ENCODE results near the gene GPI. TPM values are rescaled to one million over a fixed set of nuclear protein-coding genes. Genes with fewer than 3 reads are reported as not detected.

GPI gene
- 100 to 1,000 TPM; 501 to 600 TPM for total RNA-seq

DNA sequence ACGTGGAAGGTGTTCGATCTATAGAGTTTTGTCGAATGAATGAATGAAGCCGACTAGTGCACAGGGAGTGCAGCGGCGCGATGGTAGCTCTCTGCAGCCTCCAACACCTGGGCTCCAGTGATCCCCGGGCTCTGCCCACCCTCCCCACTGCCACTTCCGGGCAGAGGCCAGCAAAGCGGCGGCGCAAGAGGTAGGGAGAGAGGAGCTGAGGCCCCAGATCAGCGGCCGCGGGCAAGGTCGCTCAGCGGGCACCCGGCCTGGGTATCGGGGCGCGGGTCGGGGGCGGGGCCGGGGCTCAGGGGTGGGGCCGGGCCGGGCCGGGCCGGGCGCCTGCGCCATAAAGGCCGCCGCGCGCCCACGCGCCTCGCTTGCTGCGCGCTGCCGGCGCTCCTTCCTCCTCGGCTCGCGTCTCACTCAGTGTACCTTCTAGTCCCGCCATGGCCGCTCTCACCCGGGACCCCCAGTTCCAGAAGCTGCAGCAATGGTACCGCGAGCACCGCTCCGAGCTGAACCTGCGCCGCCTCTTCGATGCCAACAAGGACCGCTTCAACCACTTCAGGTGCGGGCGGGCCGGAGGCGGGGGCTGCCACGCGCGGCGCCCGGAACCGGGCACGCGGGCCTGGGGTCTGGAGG, at the start of gene GPI:
GPI (plus strand) TSS at position 367 of the 633 bp plus-strand sequence; CDS start at position 438, 71 bp downstream.
- H3K4me1 Mint-ChIP-seq = peaks cover 64% of the 10 kb centered on the region

DNA sequence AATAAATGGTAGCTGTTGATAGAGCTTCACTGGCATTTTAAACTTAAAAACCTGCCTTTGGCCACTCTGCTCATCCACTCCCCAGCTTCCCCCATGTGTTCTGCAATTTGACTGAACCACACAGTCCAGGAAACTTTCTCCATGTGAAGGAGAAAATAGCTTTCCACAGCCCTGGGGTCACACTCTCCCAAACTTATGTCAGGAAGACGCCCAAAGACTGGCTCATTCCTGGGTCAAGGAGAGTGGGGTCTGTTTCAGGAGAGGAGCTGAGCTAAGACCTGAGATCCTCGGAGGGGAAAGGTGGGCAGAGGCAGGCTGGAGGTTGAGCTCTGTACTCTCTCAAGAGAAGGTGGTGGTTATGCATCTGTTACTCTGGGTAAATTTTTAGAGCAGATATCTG, 48.7 kb upstream of the GPI start:
- Mint-ChIP-seq H3K9me3 (ENCODE audit: low read depth) (no peaks in the 10 kb centered on the region), H3K27ac (no peak overlapping the region), H3K27me3 (no peaks in the 10 kb centered on the region), H3K36me3 (no peaks in the 10 kb centered on the region), H3K4me1 (peaks cover 10% of the 10 kb centered on the region), H3K4me3 (no peak overlapping the region)
- CTCF ChIA-PET = interaction anchor here (0.9 kb wide), 1 partner anchor 21 kb away, joined by 4 read pairs; no protein-coding TSS in a partner anchor
- no peak for DNase-seq
- ATAC-seq = no peak

More for the DNA sequence above, at the start of gene GPI:
- DNase-seq (peak; percentile 72), ATAC-seq (peak; percentile 92)
- Mint-ChIP-seq H3K27me3 (no peaks in the 10 kb centered on the region), H3K36me3 (peaks cover 43% of the 10 kb centered on the region), H3K4me3 (peak within 1 kb of the TSS; percentile 99), H3K27ac (peak within 1 kb of the TSS; percentile 92), H3K9me3 (ENCODE audit: low read depth) (no peaks in the 10 kb centered on the region)
- CTCF ChIA-PET = interaction anchor here (0.7 to 2.1 kb wide), 5 partner anchors 13 to 19 kb away, joined by 3 to 8 read pairs (median 3); no protein-coding TSS in a partner anchor

DNA sequence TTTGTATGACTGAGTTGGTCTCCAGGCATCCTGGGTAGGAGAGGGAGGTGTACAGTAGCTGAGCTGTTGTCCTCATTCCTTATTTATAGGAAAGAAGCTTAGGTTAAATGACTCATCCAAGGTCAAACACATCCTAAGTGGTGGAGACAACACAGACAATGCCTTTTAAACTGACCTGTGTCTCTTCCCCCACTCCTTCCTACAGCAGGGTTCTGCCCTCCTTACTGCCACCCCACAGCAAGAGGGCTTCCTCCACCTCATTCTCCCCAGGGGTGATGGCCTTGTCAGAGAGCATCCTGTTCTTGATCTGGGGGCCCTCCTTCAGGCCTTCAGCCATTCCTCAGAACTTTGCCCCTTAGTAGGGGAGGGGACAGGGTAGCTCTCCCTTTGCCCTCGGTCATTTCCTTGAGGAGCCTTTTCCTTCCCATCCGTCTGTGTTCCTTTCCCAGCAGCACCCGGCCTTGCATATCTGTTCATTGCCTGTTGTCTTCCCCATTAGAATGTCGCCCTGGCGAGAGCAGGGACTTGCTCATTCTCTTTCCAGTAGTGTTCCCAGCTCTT, 48.2 kb upstream of the GPI start:
- Mint-ChIP-seq H3K4me3 (no peak overlapping the region), H3K9me3 (ENCODE audit: low read depth) (no peaks in the 10 kb centered on the region), H3K4me1 (peaks cover 10% of the 10 kb centered on the region), H3K27me3 (no peaks in the 10 kb centered on the region), H3K27ac (no peak overlapping the region), H3K36me3 (no peaks in the 10 kb centered on the region)
- CTCF ChIA-PET = interaction anchor here (0.9 kb wide), 1 partner anchor 21 kb away, joined by 4 read pairs; no protein-coding TSS in a partner anchor
- ATAC-seq = no peak
- DNase-seq = no peak

DNA sequence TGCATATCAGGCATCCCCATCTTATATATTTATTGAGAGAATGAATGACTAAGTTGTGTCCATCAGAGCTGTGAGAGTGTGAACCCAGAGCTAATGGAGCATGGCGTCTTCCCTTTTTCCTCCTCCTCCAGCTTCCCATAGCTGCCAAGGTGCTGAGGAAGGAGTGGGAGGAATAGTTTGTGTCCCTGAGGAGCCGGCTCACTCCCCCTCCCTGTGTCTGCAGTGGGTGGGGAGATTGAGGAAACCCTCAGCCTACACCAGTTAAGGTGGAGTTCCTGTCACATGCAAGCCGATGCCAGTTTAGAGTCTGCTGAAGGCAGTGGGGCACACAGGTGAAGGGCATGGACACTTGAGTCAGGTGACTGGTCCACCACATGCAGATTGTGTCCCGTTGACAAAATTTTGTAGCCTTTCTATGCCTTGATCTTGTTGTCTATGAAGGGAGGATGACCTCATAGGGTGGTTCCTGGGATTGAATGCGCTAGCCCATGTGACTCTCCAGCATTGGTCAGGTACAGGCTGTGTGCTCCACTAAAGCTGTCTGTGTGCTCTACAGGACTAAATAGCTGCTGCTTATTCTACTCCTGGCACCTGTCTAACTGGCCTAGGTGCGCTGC, 47.6 kb upstream of the GPI start:
- ATAC-seq (peak; percentile 27), DNase-seq (no peak)
- Mint-ChIP-seq H3K27me3 (no peaks in the 10 kb centered on the region), H3K9me3 (ENCODE audit: low read depth) (no peaks in the 10 kb centered on the region), H3K27ac (no peak overlapping the region), H3K4me3 (no peak overlapping the region), H3K4me1 (peaks cover 10% of the 10 kb centered on the region), H3K36me3 (no peaks in the 10 kb centered on the region)
- CTCF ChIA-PET = no interaction called here

DNA sequence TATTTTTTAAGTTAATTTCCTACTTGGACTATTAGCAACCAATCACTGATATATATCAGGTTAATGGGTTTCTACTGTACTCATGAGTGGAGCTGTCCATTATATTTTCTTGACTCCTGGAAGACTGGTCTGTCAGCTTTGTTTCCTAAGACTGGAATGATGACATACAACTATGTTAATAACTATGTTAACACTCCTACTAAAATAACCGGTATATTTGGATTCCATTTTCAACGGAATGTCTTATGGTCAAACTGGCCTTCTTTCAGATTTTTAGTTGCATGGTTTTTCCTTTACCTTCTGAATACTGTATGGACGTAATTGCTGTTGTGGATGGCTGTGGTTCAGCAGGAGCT, 45.8 kb upstream of the GPI start:
- ATAC-seq (no peak), DNase-seq (no peak)
- H3K27ac Mint-ChIP-seq = no peak overlapping the region
- H3K4me3 Mint-ChIP-seq = no peak overlapping the region
- H3K27me3 Mint-ChIP-seq = no peaks in the 10 kb centered on the region
- CTCF ChIA-PET = interaction anchor here (1.3 kb wide), 1 partner anchor 11 kb away, joined by 3 read pairs; no protein-coding TSS in a partner anchor
- peaks cover 10% of the 10 kb centered on the region for H3K4me1 Mint-ChIP-seq
- no peaks in the 10 kb centered on the region for H3K9me3 Mint-ChIP-seq (ENCODE audit: low read depth)
- no peaks in the 10 kb centered on the region for H3K36me3 Mint-ChIP-seq

DNA sequence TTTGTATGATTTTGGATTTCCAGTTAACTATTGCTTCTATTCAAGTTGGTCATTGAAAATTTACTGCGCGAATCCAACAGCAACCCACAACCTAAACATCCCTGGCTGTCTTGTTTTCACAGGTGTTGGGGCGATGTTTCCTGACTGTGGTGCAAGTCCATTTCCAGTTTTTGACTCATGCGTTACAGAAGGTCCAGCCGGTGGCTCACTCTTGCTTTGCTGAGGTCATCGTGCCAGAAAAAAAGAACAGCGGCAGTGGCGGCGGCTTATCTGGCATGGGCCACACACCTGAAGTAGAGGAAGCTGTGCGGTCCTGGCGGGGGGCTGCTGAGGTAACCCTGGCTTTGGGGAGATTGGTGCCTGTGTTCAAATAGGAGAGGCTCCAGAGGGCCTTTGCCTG, 45.2 kb upstream of the GPI start:
- no peaks in the 10 kb centered on the region for H3K27me3 Mint-ChIP-seq
- CTCF ChIA-PET = interaction anchor here (1.3 kb wide), 1 partner anchor 11 kb away, joined by 3 read pairs; no protein-coding TSS in a partner anchor
- no peak overlapping the region for H3K4me3 Mint-ChIP-seq
- no peak overlapping the region for H3K27ac Mint-ChIP-seq
- DNase-seq (no peak), ATAC-seq (no peak)
- H3K9me3 Mint-ChIP-seq (ENCODE audit: low read depth) = no peaks in the 10 kb centered on the region
- H3K4me1 Mint-ChIP-seq = peaks cover 10% of the 10 kb centered on the region
- no peaks in the 10 kb centered on the region for H3K36me3 Mint-ChIP-seq

DNA sequence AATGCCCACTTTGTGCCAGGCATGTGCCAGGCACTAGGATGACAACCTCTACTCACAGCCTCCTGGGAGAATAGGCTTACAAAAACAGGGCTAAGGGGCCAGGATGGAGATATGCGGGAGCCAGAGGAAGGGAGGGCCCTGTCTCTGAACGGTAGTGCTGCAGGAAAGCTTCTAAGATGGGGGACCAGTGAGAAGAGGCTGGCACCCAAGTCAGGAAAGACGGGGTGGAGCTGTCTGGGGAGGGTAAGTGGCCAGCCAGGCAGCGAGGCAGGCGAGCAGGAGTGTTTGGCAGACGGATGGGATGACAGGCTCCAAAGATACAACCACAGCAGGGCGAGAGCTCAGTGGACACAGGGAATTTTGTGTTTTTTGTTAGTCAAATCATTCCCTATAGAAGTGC, 44.7 kb upstream of the GPI start:
- H3K27me3 Mint-ChIP-seq = no peaks in the 10 kb centered on the region
- H3K36me3 Mint-ChIP-seq = no peaks in the 10 kb centered on the region
- H3K27ac Mint-ChIP-seq = no peak overlapping the region
- DNase-seq = no peak
- H3K9me3 Mint-ChIP-seq (ENCODE audit: low read depth) = no peaks in the 10 kb centered on the region
- H3K4me1 Mint-ChIP-seq = peaks cover 10% of the 10 kb centered on the region
- no peak for ATAC-seq
- CTCF ChIA-PET = interaction anchor here (0.7 kb wide), 1 partner anchor 26 kb away, joined by 3 read pairs; no protein-coding TSS in a partner anchor
- no peak overlapping the region for H3K4me3 Mint-ChIP-seq

DNA sequence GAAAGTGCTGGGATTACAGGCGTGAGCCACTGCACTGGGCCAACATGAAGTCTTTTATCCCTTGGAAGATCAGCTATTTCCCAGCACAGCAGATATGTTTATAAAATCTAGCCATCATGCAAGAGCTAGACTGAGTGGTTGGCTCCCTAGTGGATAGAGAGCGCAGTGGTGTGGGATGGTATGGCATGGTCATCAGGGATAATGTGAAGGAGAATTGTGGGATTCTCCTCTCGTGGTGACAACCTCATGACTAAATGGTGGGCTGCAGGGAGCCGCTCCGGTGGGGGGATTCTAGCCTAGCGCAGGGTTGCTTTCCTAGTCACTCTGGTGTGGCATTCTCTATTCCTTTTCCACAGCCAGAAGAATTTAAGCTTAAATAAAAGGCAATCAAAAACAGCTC, 43.3 kb upstream of the GPI start:
- H3K27ac Mint-ChIP-seq = no peak overlapping the region
- DNase-seq (no peak), ATAC-seq (no peak)
- CTCF ChIA-PET = interaction anchor here (0.6 kb wide), 1 partner anchor 14 kb away, joined by 4 read pairs; no protein-coding TSS in a partner anchor
- H3K9me3 Mint-ChIP-seq (ENCODE audit: low read depth) = no peaks in the 10 kb centered on the region
- H3K4me1 Mint-ChIP-seq = peaks cover 10% of the 10 kb centered on the region
- H3K4me3 Mint-ChIP-seq = no peak overlapping the region
- no peaks in the 10 kb centered on the region for H3K36me3 Mint-ChIP-seq
- no peaks in the 10 kb centered on the region for H3K27me3 Mint-ChIP-seq

DNA sequence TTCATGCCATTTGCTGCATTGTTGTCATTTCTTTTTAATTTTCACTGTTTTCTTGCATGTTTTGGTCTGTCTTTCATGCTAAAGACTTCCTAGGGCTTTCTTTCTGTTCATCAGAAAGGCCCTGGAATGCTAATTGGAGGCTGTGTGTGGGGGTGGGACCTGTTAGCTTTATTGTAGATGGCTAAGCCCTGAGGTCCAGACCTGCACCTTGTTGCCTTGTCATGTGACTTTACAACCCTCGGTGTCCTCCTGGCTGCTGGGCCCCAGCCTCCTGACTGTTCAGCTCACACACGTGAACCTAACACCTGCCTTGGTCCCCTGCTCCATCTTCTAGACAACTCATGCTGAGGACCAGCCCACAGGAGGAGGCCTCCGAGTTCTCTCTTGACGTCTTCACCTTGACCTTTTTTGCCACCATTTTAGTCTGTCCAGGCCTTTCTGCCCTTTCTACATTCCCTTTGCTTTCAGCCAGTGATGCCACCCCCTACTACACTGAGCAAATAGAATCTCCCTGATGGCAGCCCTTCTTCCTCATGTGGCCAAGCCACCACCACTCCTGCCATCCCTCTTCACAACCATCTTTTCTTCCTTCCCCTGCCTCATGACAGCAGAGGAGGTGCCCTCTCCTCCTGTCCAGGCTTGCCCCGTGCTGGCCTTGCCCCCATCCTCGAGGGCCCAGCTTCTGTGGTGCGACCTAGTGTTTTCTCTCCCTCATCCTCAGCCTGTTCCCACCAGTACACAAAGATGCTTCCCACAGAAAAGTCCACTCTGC, 41.4 kb upstream of the GPI start:
- CTCF ChIA-PET = no interaction called here
- H3K4me3 Mint-ChIP-seq = no peak overlapping the region
- H3K27ac Mint-ChIP-seq = peak overlapping the region; percentile 38
- no peaks in the 10 kb centered on the region for H3K9me3 Mint-ChIP-seq (ENCODE audit: low read depth)
- no peaks in the 10 kb centered on the region for H3K27me3 Mint-ChIP-seq
- no peaks in the 10 kb centered on the region for H3K4me1 Mint-ChIP-seq
- peaks cover 3% of the 10 kb centered on the region for H3K36me3 Mint-ChIP-seq
- DNase-seq = no peak
- ATAC-seq = no peak

DNA sequence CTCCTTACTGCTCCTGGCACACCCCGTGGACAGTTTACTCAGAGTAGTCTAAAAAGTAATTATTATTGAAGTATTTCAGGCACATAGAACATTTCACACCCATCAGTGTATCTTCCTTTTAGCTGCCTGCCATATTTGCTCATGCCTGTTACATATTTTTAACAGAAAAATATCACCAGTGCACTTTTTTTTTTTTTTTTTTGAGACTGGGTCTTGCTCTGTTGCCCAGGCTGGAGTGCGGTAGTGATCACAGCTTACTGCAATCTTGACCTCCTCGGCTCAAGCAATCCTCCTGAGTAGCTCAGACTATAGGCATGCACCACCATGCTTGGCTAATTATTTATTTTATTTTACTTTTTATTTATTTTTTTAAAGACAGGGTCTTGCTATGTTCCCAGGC, 40.7 kb upstream of the GPI start:
- CTCF ChIA-PET = no interaction called here
- no peak for DNase-seq
- ATAC-seq = no peak
- Mint-ChIP-seq H3K9me3 (ENCODE audit: low read depth) (no peaks in the 10 kb centered on the region), H3K27ac (no peak overlapping the region), H3K36me3 (peaks cover 3% of the 10 kb centered on the region), H3K4me3 (no peak overlapping the region), H3K4me1 (no peaks in the 10 kb centered on the region), H3K27me3 (no peaks in the 10 kb centered on the region)

DNA sequence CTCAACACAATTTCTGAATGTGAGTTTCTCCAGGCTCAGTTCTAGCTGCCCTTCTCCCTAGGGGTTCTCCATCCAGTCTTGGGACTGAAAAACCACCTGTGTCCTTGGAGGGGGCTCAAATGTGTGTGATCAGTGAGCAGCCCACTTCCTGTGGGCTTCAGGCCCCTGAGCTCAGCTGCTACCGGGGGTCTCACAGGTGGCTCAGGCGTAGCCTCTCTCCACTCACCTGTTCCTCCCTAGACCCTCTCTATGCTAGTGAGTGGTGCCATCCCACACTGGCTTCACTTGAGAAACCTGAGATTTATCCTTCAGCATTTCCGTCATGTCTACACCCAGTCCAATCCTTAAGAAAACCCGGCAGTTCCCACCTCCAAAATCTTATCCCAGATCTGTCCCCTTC, 39.8 kb upstream of the GPI start:
- no peaks in the 10 kb centered on the region for H3K27me3 Mint-ChIP-seq
- no peaks in the 10 kb centered on the region for H3K4me1 Mint-ChIP-seq
- H3K9me3 Mint-ChIP-seq (ENCODE audit: low read depth) = no peaks in the 10 kb centered on the region
- CTCF ChIA-PET = no interaction called here
- H3K4me3 Mint-ChIP-seq = no peak overlapping the region
- H3K36me3 Mint-ChIP-seq = peaks cover 5% of the 10 kb centered on the region
- no peak for ATAC-seq
- DNase-seq = no peak
- no peak overlapping the region for H3K27ac Mint-ChIP-seq

DNA sequence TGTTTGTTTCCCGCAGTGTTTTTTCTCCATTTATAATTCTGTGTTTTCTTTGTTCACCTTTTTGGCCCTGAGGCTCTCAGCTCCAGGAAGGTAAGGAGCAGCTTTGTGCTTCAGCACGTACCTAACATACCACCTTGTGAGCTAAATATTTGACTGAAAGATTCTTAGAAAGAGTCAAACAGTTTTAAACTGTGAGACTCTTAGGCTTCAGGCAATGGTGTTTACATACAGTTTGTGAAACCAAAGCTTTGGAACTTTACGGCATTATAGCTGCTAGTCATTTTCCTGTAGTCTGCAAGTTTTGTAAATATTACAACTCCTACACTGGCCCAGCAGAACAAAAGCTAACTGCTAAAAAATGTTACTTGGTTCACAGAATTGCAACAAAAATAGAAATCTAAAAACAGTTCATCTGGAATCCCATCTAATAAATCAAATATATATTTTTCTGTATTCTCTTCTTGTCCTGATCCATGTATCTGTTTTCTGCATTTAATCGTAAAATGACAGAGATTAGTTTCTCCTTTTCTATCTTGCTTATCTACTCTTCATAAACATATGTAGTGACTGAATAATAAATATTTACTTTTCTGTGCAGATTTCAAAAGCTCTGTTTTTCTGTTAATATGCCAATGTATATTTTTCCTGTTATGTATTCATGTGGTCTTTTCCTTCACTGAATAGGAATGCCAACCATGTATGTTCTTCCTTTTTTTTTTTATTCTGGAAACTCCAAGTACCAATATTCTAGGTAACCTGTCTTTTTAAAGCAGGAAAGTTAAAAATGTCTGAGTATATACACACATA, 38.8 kb upstream of the GPI start:
- CTCF ChIA-PET = no interaction called here
- no peak for ATAC-seq
- DNase-seq = no peak
- Mint-ChIP-seq H3K9me3 (ENCODE audit: low read depth) (no peaks in the 10 kb centered on the region), H3K27ac (no peak overlapping the region), H3K36me3 (peaks cover 7% of the 10 kb centered on the region), H3K4me3 (no peak overlapping the region), H3K4me1 (no peaks in the 10 kb centered on the region), H3K27me3 (no peaks in the 10 kb centered on the region)

DNA sequence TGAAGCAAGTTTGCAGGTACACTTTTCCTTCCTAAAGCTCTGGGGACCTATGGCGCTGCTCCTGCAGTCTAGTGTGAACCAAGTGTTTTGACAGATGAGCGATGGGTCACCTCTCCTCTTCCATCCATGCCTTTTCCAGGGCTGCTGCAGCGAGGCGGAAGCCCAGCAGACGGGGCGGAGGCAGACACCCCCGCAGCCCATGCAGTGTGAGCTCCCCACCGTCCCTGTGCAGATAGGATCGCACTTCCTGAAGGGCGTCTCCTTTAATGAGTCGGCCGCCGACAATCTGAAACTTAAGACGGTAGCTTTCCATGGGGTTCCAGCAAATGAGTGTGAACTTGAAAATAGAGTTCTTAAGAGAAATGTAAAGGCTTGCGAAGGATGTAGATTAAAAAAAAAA, 37.1 kb upstream of the GPI start:
- Mint-ChIP-seq H3K36me3 (peaks cover 11% of the 10 kb centered on the region), H3K4me1 (no peaks in the 10 kb centered on the region), H3K27me3 (no peaks in the 10 kb centered on the region), H3K9me3 (ENCODE audit: low read depth) (no peaks in the 10 kb centered on the region), H3K4me3 (no peak overlapping the region), H3K27ac (no peak overlapping the region)
- CTCF ChIA-PET = interaction anchor here (1.1 to 2.2 kb wide), 3 partner anchors 11 to 550 kb away, joined by 4 to 5 read pairs (median 4); no protein-coding TSS in a partner anchor
- no peak for DNase-seq
- ATAC-seq = no peak
